IMR-90 (cell line): ENCODE data around the gene PPARD. TPM values are rescaled to one million over a fixed set of nuclear protein-coding genes. Genes with fewer than 3 reads are reported as not detected.

Experiments
- ATAC-seq: fragments of 200-7000 bp; cut with Tn5 transposase; 2 replicates; pipeline ENCODE4 v1.9.1; 2020; ENCODE audit warnings: low read depth, mild to moderate bottlenecking, moderate library complexity
- BruUV-seq: library from RNA; stranded (reverse); fragments of 400-500 nt; replicated peaks from 2 replicates; lab custom pipeline; 2021; lab: Mats Ljungman, UMichigan
- CTCF ChIA-PET: fragments of 300-600 bp; formaldehyde crosslinking; extraction: SDS; loops from one replicate; lab custom pipeline; 2021; ENCODE audit warnings: antibody characterized with exemption; lab: Yijun Ruan, JAX
- POLR2A ChIA-PET: fragments of 300-600 bp; sonication (Branson Sonifier 250); formaldehyde crosslinking; loops from one replicate; lab custom pipeline; 2022; ENCODE audit warnings: antibody characterized with exemption; ENCODE audit not compliant: unreplicated experiment; lab: Charles Lee
- DNase-seq: peaks from one replicate; pipeline ENCODE4 v3.0.0; 2013
- H2AFZ ChIP-seq: replicated peaks from 2 replicates; pipeline ENCODE3; 2013; ENCODE audit warnings: low read length, mild to moderate bottlenecking; ENCODE audit not compliant: poor library complexity
- H2AK5ac ChIP-seq: 2 replicates; pipeline ENCODE4 v1.6.1; 2013; ENCODE audit warnings: low read depth, low read length, inconsistent platforms
- H2AK9ac ChIP-seq: replicated peaks from 2 replicates; pipeline ENCODE3; 2013; ENCODE audit warnings: mild to moderate bottlenecking, low read depth, low read length, moderate library complexity; ENCODE audit not compliant: poor library complexity
- H2BK120ac ChIP-seq: 2 replicates; pipeline ENCODE4 v1.6.1; 2013; ENCODE audit warnings: low read depth, low read length, inconsistent platforms
- H2BK15ac ChIP-seq: 3 replicates; pipeline ENCODE4 v1.6.1; 2013; ENCODE audit warnings: low read depth, low read length, inconsistent platforms
- H2BK20ac ChIP-seq: 2 replicates; pipeline ENCODE4 v1.6.1; 2013; ENCODE audit warnings: low read depth, mild to moderate bottlenecking, inconsistent platforms, low read length, moderate library complexity
- H2BK5ac ChIP-seq: 2 replicates; pipeline ENCODE4 v1.6.1; 2013; ENCODE audit warnings: mild to moderate bottlenecking, low read depth, low read length, inconsistent platforms; ENCODE audit not compliant: poor library complexity, severe bottlenecking
- H3K14ac ChIP-seq: replicated peaks from 2 replicates; pipeline ENCODE4 v1.6.1; 2013; ENCODE audit warnings: low read depth, low read length, inconsistent platforms
- H3K18ac ChIP-seq: 2 replicates; pipeline ENCODE4 v1.6.1; 2013; ENCODE audit warnings: low read depth, low read length, control low read depth
- H3K23ac ChIP-seq: 2 replicates; pipeline ENCODE4 v1.6.1; 2013; ENCODE audit warnings: low read depth, low read length, inconsistent platforms
- H3K27ac ChIP-seq: 2 replicates; pipeline ENCODE4 v1.5.1; 2013; ENCODE audit warnings: mild to moderate bottlenecking, control low read depth, low read length; ENCODE audit not compliant: insufficient read depth
- H3K27me3 ChIP-seq: 2 replicates; pipeline ENCODE4 v1.6.1; 2013; ENCODE audit warnings: low read length; ENCODE audit not compliant: control insufficient read depth, insufficient read depth
- H3K36me3 ChIP-seq: 2 replicates; pipeline ENCODE4 v1.6.1; 2013; ENCODE audit warnings: low read length, mixed read lengths; ENCODE audit not compliant: control insufficient read depth, insufficient read depth
- H3K4ac ChIP-seq: 2 replicates; pipeline ENCODE4 v1.6.1; 2013; ENCODE audit warnings: low read depth, low read length, inconsistent platforms
- H3K4me1 ChIP-seq: 2 replicates; pipeline ENCODE4 v1.6.1; 2013; ENCODE audit warnings: low read length, mixed read lengths; ENCODE audit not compliant: control insufficient read depth, insufficient read depth
- H3K4me2 ChIP-seq: 2 replicates; pipeline ENCODE4 v1.6.1; 2013; ENCODE audit warnings: low read depth, mild to moderate bottlenecking, control low read depth, low read length, moderate library complexity
- H3K4me3 ChIP-seq: 2 replicates; pipeline ENCODE4 v1.5.1; 2013; ENCODE audit warnings: low read depth, mild to moderate bottlenecking, control low read depth, low read length, moderate library complexity; ENCODE audit not compliant: insufficient read depth
- H3K56ac ChIP-seq: 2 replicates; pipeline ENCODE4 v1.6.1; 2013; ENCODE audit warnings: low read length, inconsistent platforms; ENCODE audit not compliant: insufficient read depth; ENCODE audit errors: extremely low read depth
- H3K79me1 ChIP-seq, 2 experiments: 2 replicates each; pipeline ENCODE4 v1.6.1; 2013; ENCODE audit warnings: low read length in 2 of 2, inconsistent platforms in 1 of 2, low read depth in 1 of 2
- H3K9ac ChIP-seq: 2 replicates; pipeline ENCODE4 v1.6.1; 2013; ENCODE audit warnings: low read depth, low read length, control low read depth
- H3K9me1 ChIP-seq: 2 replicates; pipeline ENCODE4 v1.6.1; 2013; ENCODE audit warnings: low read length, inconsistent platforms; ENCODE audit not compliant: insufficient read depth
- H3K9me3 ChIP-seq: 2 replicates; pipeline ENCODE4 v1.6.1; 2013; ENCODE audit warnings: low read length; ENCODE audit not compliant: control insufficient read depth, insufficient read depth
- H4K20me1 ChIP-seq: 2 replicates; pipeline ENCODE4 v1.6.1; 2013; ENCODE audit warnings: low read length, inconsistent platforms; ENCODE audit not compliant: insufficient read depth
- H4K5ac ChIP-seq: 2 replicates; pipeline ENCODE4 v1.6.1; 2013; ENCODE audit warnings: mild to moderate bottlenecking, low read depth, low read length, control low read depth
- H4K8ac ChIP-seq, 2 experiments: 2 replicates each; pipeline ENCODE4 v1.6.1; 2013; ENCODE audit warnings: low read depth in 2 of 2, low read length in 2 of 2, control low read depth in 1 of 2, inconsistent platforms in 1 of 2
- H4K91ac ChIP-seq: 2 replicates; pipeline ENCODE4 v1.6.1; 2013; ENCODE audit warnings: low read depth, low read length, inconsistent platforms; ENCODE audit not compliant: insufficient read depth
- BHLHE40 ChIP-seq: fragments of 150-350 bp; IDR thresholded peaks from 2 replicates; pipeline ENCODE4 v1.6.1; 2016; ENCODE audit warnings: mild to moderate bottlenecking, low read depth, low read length
- CHD1 ChIP-seq: IDR thresholded peaks from 2 replicates; pipeline ENCODE4 v1.6.1; 2012; ENCODE audit warnings: low read depth, low read length, improper control_type of control experiment
- ELK1 ChIP-seq: fragments of 150-350 bp; IDR thresholded peaks from 2 replicates; pipeline ENCODE4 v1.6.1; 2016; ENCODE audit warnings: low read depth, mild to moderate bottlenecking, low read length, moderate library complexity, borderline replicate concordance
- FOS ChIP-seq: fragments of 150-350 bp; IDR thresholded peaks from 2 replicates; pipeline ENCODE4 v1.6.1; 2016; ENCODE audit warnings: low read depth, low read length
- MAFK ChIP-seq: IDR thresholded peaks from 2 replicates; pipeline ENCODE4 v1.6.1; 2012; ENCODE audit warnings: low read depth, low read length, improper control_type of control experiment
- MAZ ChIP-seq: IDR thresholded peaks from 2 replicates; pipeline ENCODE4 v1.6.1; 2012; ENCODE audit warnings: low read depth, mild to moderate bottlenecking, low read length, improper control_type of control experiment, moderate library complexity, borderline replicate concordance
- MXI1 ChIP-seq: IDR thresholded peaks from 2 replicates; pipeline ENCODE4 v1.6.1; 2012; ENCODE audit warnings: low read depth, mild to moderate bottlenecking, low read length, moderate library complexity, borderline replicate concordance
- NFE2L2 ChIP-seq: fragments of 150-350 bp; IDR thresholded peaks from 2 replicates; pipeline ENCODE4 v1.6.1; 2016; ENCODE audit warnings: low read depth, mild to moderate bottlenecking, low read length
- RAD21 ChIP-seq: IDR thresholded peaks from 2 replicates; pipeline ENCODE4 v1.6.1; 2012; ENCODE audit warnings: low read length, improper control_type of control experiment
- RCOR1 ChIP-seq: IDR thresholded peaks from 2 replicates; pipeline ENCODE4 v1.6.1; 2012; ENCODE audit warnings: mild to moderate bottlenecking, low read length, improper control_type of control experiment; ENCODE audit not compliant: insufficient replicate concordance
- SMC3 ChIP-seq: fragments of 150-350 bp; IDR thresholded peaks from 2 replicates; pipeline ENCODE4 v1.6.1; 2016; ENCODE audit warnings: low read depth, mild to moderate bottlenecking, antibody characterized with exemption, low read length, moderate library complexity
- USF2 ChIP-seq: fragments of 150-350 bp; IDR thresholded peaks from 2 replicates; pipeline ENCODE4 v1.6.1; 2017; ENCODE audit warnings: mild to moderate bottlenecking, antibody characterized with exemption, low read length, low read depth
- WGBS, 2 experiments: methylation state at CpG; one replicate each; pipeline versions ENCODE4 v1.1.5 to v1.1.7; 2013; ENCODE audit warnings: missing lambda C conversion rate in 2 of 2; ENCODE audit not compliant: insufficient read length in 1 of 2; ENCODE audit errors: extremely low coverage in 2 of 2; 5-methylcytosine and 5-hydroxymethylcytosine counted together
- dilution Hi-C: fragments of 300-500 bp; cut with HindIII; formaldehyde crosslinking; loops from one replicate; pipeline ENCODE4 v1.14.3; 2018; ENCODE audit warnings: low sequenced_read_pairs; ENCODE audit not compliant: unreplicated experiment
- in situ Hi-C: fragments of 300-500 bp; cut with MboI; formaldehyde crosslinking; loops from 3 replicates; pipeline ENCODE4 v1.14.3; 2019; ENCODE audit warnings: low sequenced_read_pairs, inconsistent platforms, mixed read lengths
- intact Hi-C: fragments of 100-400 bp; cut with micrococcal nuclease; formaldehyde crosslinking; loops from 2 replicates; pipeline ENCODE4 v1.10.0; 2022
- polyA plus RNA-seq, 3 experiments: library from polyadenylated mRNA; depleted of rRNA; stranded (reverse); fragments of >200 nt; gene quantifications; 2 replicates each; pipeline ENCODE4 v1.2.3, GENCODE V29; 2012; ENCODE audit warnings: low replicate concordance in 1 of 3
- total RNA-seq: library from RNA; depleted of rRNA; stranded (reverse); fragments of >200 nt; gene quantifications from 2 replicates; pipeline ENCODE4 v1.2.3, GENCODE V29; 2012

Gene PPARD
- total and polyA plus RNA-seq, 2 of the 4 experiments (the other 2 are of a cell fraction): 10.4 to 69.0 TPM

GRCh38 chr6:35391240-35391968 lies 49.0 kb downstream of the PPARD start:
- H3K4me1 ChIP-seq: peaks cover 40% of the 10 kb centered on the region
- peak overlapping the region; percentile 88 for H2AK9ac ChIP-seq
- H3K27me3 ChIP-seq: no peaks in the 10 kb centered on the region
- DNase-seq (peak; percentile 97), ATAC-seq (peak; percentile 82)
- peak overlapping the region; percentile 99 for H2AK5ac ChIP-seq
- in situ Hi-C loops: no loop called here
- peaks cover 45 to 89% of the 10 kb centered on the region in 2 experiments for H3K79me1 ChIP-seq
- H2BK5ac ChIP-seq: peak overlapping the region; percentile 93
- H3K18ac ChIP-seq: peak overlapping the region; percentile 39
- WGBS, 2 experiments: 18% methylated on average over 4 of the region's 7 CpGs; no CpG with 5 or more reads in 1 of the 2 experiments
- ChIA-PET POLR2A (no interaction called here), CTCF (interaction anchor here (1.1 to 1.4 kb wide), 2 partner anchors 24 to 36 kb away, joined by 3 to 5 read pairs; no protein-coding TSS in a partner anchor)
- peak overlapping the region; percentile 87 for H2BK20ac ChIP-seq
- BruUV-seq: TSS peak; percentile 39
- H3K9ac ChIP-seq: peak overlapping the region; percentile 59; the same call in 1 of the 2 replicates
- intact Hi-C loops: no loop called here
- peak overlapping the region; percentile 82 for H3K23ac ChIP-seq
- H2BK120ac ChIP-seq: peak overlapping the region; percentile 96
- peaks cover 7% of the 10 kb centered on the region for H4K20me1 ChIP-seq
- H3K4ac ChIP-seq: peak overlapping the region; percentile 98
- H3K4me3 ChIP-seq: no peak overlapping the region
- H3K14ac ChIP-seq: peak overlapping the region; percentile 95
- peak overlapping the region; percentile 9; the same call in 1 of the 2 replicates for H4K5ac ChIP-seq
- peak overlapping the region; percentile 90 for H3K27ac ChIP-seq
- dilution Hi-C loops: no loop called here
- no peak overlapping the region for H2AFZ ChIP-seq
- H3K9me3 ChIP-seq: no peaks in the 10 kb centered on the region
- H3K4me2 ChIP-seq: peak overlapping the region; percentile 51; the same call in 1 of the 2 replicates
- no peaks in the 10 kb centered on the region; the same call in 1 of the 2 replicates for H3K36me3 ChIP-seq
- H3K9me1 ChIP-seq: peaks cover 60% of the 10 kb centered on the region
- peak overlapping the region; percentile 87 for H3K56ac ChIP-seq
- peak overlapping the region; percentile 94; the same call in 2 of the 3 replicates for H2BK15ac ChIP-seq
- H4K8ac ChIP-seq: peak overlapping the region; percentile 55 to 95
- peak overlapping the region; percentile 92 for H4K91ac ChIP-seq
- TF ChIP-seq ELK1: no peak
- peak; percentile 76 for TF ChIP-seq USF2
- TF ChIP-seq SMC3: peak; percentile 20; the same call in 1 of the 2 replicates
- peak; percentile 28; the same call in 1 of the 2 replicates for TF ChIP-seq RAD21
- peak; percentile 56 for TF ChIP-seq RCOR1
- TF ChIP-seq FOS: peak; percentile 71
- TF ChIP-seq MAFK: 0 out of 2 replicates have a peak, but pooled peaks have one; percentile 8
- 0 out of 2 replicates have a peak, but pooled peaks have one; percentile 10 for TF ChIP-seq MAZ
- TF ChIP-seq NFE2L2: 0 out of 2 replicates have a peak, but pooled peaks have one; percentile 2
- TF ChIP-seq CHD1: no peak
- TF ChIP-seq BHLHE40: peak; percentile 36; the same call in 1 of the 2 replicates
- 0 out of 2 replicates have a peak, but pooled peaks have one; percentile 38 for TF ChIP-seq MXI1
